ENCODE data around the gene GLRX3.

DNA sequence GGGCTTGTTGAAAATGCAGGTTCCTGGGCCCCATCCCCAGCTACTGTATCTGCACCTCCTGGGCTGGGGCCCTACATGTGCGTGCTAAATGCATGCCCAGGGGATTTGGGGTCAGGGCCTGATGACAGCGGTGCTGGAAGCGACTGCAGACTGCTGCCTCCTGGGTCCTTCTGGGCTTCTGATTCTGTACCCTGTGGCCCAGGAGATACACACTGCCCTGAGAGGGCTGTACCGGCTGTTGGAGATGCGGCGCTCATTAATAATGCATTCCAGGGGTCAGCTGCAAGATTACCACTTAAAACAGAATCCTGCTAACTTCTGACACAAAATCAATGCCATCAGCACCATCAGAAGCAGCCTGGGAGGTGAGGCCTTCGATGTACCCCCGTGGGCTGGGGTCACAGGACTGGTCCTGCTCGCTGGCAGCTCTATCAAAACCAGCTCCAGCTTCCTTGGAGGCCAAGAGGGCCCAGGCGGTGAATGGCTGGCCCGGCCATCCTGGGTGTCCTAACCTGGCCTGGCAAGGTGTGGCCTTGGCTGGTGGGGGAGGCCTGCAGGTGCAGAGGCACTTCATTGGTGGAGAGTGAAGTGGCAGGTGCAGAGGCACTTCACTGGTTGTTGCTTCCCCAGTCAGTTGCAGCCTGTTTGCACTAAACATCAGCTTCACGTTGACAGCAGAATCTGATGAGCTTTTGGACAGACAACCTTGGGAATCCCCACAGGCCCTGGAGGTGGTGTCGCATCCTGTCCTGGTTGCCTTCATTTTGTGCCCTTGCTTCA, 79.2 kb downstream of the GLRX3 start:
- TF ChIP-seq, protein P1, sequence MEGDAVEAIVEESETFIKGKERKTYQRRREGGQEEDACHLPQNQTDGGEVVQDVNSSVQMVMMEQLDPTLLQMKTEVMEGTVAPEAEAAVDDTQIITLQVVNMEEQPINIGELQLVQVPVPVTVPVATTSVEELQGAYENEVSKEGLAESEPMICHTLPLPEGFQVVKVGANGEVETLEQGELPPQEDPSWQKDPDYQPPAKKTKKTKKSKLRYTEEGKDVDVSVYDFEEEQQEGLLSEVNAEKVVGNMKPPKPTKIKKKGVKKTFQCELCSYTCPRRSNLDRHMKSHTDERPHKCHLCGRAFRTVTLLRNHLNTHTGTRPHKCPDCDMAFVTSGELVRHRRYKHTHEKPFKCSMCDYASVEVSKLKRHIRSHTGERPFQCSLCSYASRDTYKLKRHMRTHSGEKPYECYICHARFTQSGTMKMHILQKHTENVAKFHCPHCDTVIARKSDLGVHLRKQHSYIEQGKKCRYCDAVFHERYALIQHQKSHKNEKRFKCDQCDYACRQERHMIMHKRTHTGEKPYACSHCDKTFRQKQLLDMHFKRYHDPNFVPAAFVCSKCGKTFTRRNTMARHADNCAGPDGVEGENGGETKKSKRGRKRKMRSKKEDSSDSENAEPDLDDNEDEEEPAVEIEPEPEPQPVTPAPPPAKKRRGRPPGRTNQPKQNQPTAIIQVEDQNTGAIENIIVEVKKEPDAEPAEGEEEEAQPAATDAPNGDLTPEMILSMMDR (IDR thresholded peaks at IDR 0.05; ENCODE audit: insufficient read depth, low read length, poor library complexity, severe bottlenecking), result no peak
- no peak for TF ChIP-seq EZH2phosphoT487 (conservative IDR thresholded peaks at IDR 0.05; ENCODE audit: low read length)
